Inferior parietal cortex (tissue), 1 donor: ENCODE measurements around the gene CACNA1G.

Experiments
- DNase-seq: peaks from one replicate; pipeline ENCODE4 v3.0.0-alpha.2; 2016; ENCODE audit errors: extremely low spot score

The CACNA1G gene

GRCh38 chr17:50651661-50652060, 91.1 kb downstream of the CACNA1G start:
- no peak for DNase-seq

GRCh38 chr17:50653738-50654137, 93.2 kb downstream of the CACNA1G start:
- no peak for DNase-seq

- DNase-seq = no peak
These were observed 96.0 kb downstream of the CACNA1G start for GRCh38 chr17:50656509-50656908.

GRCh38 chr17:50657054-50657453, 96.5 kb downstream of the CACNA1G start:
- no peak for DNase-seq

GRCh38 chr17:50657627-50658026, 97.1 kb downstream of the CACNA1G start:
- no peak for DNase-seq

- no peak for DNase-seq
These were observed 98.1 kb downstream of the CACNA1G start for GRCh38 chr17:50658616-50659015.

- DNase-seq = no peak
These were observed 98.7 kb downstream of the CACNA1G start for GRCh38 chr17:50659179-50659578.

GRCh38 chr17:50660042-50660886, 99.7 kb downstream of the CACNA1G start:
- no peak for DNase-seq

- no peak for DNase-seq
These were observed 100.4 kb downstream of the CACNA1G start for GRCh38 chr17:50660887-50661345.

GRCh38 chr17:50661348-50661747, 100.8 kb downstream of the CACNA1G start:
- DNase-seq = no peak

GRCh38 chr17:50661795-50662391, 101.4 kb downstream of the CACNA1G start:
- peak; percentile 18 for DNase-seq

- no peak for DNase-seq
These were observed 102.2 kb downstream of the CACNA1G start for GRCh38 chr17:50662632-50663225.

GRCh38 chr17:50663812-50664374, 103.4 kb downstream of the CACNA1G start:
- DNase-seq = no peak

- no peak for DNase-seq
These were observed 104.4 kb downstream of the CACNA1G start for GRCh38 chr17:50664788-50665458.

- no peak for DNase-seq
These were observed 105.3 kb downstream of the CACNA1G start for GRCh38 chr17:50665838-50666237.

- DNase-seq = no peak
These were observed 105.8 kb downstream of the CACNA1G start for GRCh38 chr17:50666316-50666715.

- no peak for DNase-seq
These were observed 106.9 kb downstream of the CACNA1G start for GRCh38 chr17:50667259-50668024.

- DNase-seq = no peak
These were observed 107.7 kb downstream of the CACNA1G start for GRCh38 chr17:50668025-50668837.

- no peak for DNase-seq
These were observed 108.5 kb downstream of the CACNA1G start for GRCh38 chr17:50668838-50669581.

GRCh38 chr17:50672071-50672470, 111.6 kb downstream of the CACNA1G start:
- no peak for DNase-seq
